Measurements from ENCODE around the gene LUC7L3.

The LUC7L3 gene

GRCh38 chr17:50682441-50682840, 37.0 kb upstream of the LUC7L3 start:
- DNase-seq (ENCODE audit: insufficient read length, low spot score) (no peak), FAIRE-seq (no peak)
- no peak for TF ChIP-seq POLR2A (IDR thresholded peaks at IDR 0.05; ENCODE audit: low read depth, low read length)

- DNase-seq (ENCODE audit: insufficient read length, low spot score) (no peak), FAIRE-seq (no peak)
- no peak for TF ChIP-seq POLR2A (IDR thresholded peaks at IDR 0.05; ENCODE audit: low read depth, low read length)
These were observed 36.5 kb upstream of the LUC7L3 start for GRCh38 chr17:50682938-50683337.

GRCh38 chr17:50683434-50684287, 35.7 kb upstream of the LUC7L3 start:
- FAIRE-seq (no peak), DNase-seq (ENCODE audit: insufficient read length, low spot score) (no peak)
- TF ChIP-seq POLR2A (IDR thresholded peaks at IDR 0.05; ENCODE audit: low read depth, low read length): no peak

GRCh38 chr17:50684288-50684611, 35.2 kb upstream of the LUC7L3 start:
- DNase-seq (ENCODE audit: insufficient read length, low spot score) (no peak), FAIRE-seq (no peak)
- TF ChIP-seq POLR2A (IDR thresholded peaks at IDR 0.05; ENCODE audit: low read depth, low read length): no peak

DNA sequence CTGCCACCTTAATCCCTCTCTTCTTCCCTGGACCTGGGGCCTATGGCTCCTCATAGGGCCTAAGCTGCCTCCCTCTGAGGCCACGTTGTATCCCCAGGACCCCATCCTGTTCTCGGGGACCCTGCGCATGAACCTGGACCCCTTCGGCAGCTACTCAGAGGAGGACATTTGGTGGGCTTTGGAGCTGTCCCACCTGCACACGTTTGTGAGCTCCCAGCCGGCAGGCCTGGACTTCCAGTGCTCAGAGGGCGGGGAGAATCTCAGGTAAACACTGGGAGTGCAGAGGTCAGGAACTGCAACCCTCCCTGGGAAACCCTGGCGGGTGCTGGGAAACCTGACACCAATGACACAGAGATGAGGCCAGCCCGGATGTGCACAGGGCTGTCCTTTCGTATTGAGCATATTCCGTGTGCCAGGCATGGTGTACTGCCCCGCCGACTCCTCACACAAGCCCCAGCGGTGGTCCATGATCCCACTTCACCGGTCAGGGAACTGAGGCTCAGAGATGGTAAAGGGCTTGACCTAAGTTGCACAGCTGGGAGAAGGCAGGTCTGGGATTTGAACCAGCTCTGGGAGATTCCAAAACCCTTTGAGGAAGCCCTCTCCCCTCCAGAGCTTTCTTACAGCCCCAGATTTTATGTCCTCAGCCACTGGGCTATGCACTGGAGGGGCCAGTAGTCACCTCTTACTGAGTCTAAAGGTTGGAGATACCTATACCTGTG, 34.6 kb upstream of the LUC7L3 start:
- DNase-seq (ENCODE audit: insufficient read length, low spot score): no peak
- no peak for TF ChIP-seq POLR2A (IDR thresholded peaks at IDR 0.05; ENCODE audit: low read depth, low read length)
- no peak for FAIRE-seq

GRCh38 chr17:50685334-50685665, 34.1 kb upstream of the LUC7L3 start:
- TF ChIP-seq POLR2A (IDR thresholded peaks at IDR 0.05; ENCODE audit: low read depth, low read length): no peak
- no peak for FAIRE-seq
- DNase-seq (ENCODE audit: insufficient read length, low spot score): no peak

DNA sequence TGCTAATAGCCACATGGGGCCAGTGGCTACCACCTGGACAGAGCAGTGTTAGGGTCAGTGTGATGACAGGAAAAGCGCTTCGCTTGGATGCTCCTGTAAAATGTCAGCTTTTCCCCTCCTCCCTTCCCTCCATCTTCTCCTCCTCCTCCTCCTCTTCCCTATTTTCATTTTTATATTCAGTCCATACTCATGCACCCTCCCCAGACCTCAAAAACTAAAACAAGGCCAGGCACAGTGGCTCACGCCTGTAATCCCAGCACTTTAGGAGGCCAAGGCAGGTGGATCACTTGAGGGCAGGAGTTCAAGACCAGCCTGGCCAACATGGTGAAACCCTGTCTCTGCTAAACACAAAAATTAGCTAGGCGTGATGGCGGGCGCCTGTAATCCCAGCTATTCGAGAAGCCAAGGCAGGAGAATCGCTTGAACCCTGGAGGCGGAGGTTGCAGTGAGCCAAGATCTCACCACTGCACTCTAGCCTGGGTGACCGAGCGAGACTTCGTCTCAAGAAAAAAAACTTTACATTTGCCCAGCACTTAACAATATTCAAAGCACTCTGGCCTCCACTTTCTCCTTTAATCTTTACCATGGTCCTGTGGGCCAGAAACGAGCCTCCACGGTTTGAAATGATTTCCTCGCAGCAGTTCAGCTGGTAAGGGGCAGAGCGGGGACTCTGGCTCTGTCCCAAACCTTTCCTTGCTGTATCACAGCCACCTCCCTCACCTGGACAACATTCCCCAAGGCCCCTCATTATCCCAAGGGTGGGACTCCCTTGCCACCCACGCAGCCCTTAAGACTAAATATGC, 33.5 kb upstream of the LUC7L3 start:
- FAIRE-seq: no peak
- DNase-seq (ENCODE audit: insufficient read length, low spot score): no peak
- no peak for TF ChIP-seq POLR2A (IDR thresholded peaks at IDR 0.05; ENCODE audit: low read depth, low read length)

DNA sequence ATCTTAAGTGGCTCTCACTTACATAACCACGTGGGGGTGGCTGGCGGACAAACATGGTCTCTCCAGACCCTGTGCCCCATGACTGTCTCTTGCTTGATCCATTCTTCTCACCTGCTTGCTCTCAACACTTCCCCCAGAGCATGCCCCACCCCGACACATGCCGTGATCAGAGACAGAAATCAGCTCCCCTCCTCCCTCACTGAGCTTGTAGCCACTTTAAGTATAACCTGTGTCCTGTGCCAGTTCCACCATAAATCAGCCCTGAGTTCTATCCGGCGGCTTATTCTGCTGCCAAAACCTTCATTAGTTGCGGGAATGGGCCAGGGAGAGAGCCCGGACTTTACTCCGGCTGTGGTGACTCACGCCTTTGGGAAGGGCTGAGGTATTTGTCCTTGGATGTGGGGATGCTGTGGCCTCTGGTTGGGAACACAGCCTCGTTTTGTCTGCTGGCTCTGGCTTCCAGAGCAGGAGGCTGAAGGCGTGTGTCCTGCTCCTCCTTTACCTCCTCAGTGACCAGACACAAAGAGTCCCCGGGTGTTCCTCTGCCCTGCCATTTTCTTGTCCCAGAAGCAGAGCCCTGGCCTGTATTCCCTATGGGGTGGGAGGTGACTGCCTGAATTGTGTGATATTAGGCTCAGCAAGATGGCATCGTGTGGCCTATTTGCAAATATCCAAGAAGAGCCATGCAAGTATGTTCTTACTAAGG, 32.8 kb upstream of the LUC7L3 start:
- no peak for TF ChIP-seq POLR2A (IDR thresholded peaks at IDR 0.05; ENCODE audit: low read depth, low read length)
- DNase-seq (ENCODE audit: insufficient read length, low spot score) (peak; percentile 93), FAIRE-seq (peak; percentile 68)

DNA sequence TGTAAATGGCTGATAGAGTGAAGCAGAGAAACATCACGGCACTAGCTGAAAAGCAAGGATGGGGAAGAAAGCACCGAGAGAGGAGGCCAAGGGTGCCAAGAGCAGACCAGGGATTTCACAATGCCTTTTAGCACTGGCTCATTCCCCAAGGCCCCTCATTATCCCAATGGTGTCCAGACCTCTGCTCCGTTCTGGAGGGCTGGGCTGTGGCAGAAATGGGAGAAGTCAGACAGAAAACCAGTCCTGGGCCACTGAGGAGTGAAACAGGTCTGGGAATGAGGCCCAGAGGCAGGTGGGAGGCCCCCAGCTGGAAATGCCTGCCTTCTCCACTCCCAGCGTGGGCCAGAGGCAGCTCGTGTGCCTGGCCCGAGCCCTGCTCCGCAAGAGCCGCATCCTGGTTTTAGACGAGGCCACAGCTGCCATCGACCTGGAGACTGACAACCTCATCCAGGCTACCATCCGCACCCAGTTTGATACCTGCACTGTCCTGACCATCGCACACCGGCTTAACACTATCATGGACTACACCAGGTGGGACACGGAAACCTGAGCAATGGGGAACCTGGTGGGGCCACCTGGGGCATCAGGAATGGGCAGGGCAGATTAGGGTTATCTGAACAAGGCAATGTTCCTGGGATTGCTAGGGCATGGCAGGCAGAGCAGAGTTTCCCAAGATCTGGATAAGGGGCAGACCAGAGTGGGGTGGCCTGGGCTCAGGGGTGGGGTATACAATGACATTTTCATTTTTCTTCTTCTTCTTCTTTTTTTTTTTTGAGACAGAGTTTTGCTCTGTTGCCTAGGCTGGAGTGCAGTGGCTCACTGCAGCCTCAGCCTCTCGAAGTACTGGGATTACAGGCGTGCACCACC, 32.0 kb upstream of the LUC7L3 start:
- no peak for TF ChIP-seq POLR2A (IDR thresholded peaks at IDR 0.05; ENCODE audit: low read depth, low read length)
- DNase-seq (ENCODE audit: insufficient read length, low spot score): no peak
- FAIRE-seq: no peak

- no peak for TF ChIP-seq POLR2A (IDR thresholded peaks at IDR 0.05; ENCODE audit: low read depth, low read length)
- FAIRE-seq: no peak
- DNase-seq (ENCODE audit: insufficient read length, low spot score): no peak
These were observed 31.2 kb upstream of the LUC7L3 start for GRCh38 chr17:50688245-50688644.

DNA sequence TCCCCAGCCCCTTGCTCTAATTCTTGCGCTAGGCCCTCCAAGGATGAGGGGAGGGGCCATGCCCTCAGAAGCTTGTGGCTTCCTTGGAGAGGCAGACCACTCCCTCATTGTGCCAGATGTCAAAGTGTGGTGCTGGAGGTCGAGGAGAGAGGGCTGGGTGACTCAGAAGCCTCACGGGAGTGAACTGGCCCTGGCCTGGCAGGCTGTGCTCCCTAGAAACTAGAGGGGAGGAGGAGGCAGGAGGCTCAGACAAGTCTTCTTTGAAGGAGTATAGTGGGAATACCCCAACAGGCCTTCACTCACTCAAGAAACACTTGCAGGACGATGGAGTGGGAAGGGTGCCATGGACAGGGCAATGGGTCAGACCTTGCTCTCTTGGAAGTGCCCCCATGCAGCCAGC, 30.2 kb upstream of the LUC7L3 start:
- no peak for TF ChIP-seq POLR2A (IDR thresholded peaks at IDR 0.05; ENCODE audit: low read depth, low read length)
- DNase-seq (ENCODE audit: insufficient read length, low spot score) (peak; percentile 68), FAIRE-seq (no peak)

DNA sequence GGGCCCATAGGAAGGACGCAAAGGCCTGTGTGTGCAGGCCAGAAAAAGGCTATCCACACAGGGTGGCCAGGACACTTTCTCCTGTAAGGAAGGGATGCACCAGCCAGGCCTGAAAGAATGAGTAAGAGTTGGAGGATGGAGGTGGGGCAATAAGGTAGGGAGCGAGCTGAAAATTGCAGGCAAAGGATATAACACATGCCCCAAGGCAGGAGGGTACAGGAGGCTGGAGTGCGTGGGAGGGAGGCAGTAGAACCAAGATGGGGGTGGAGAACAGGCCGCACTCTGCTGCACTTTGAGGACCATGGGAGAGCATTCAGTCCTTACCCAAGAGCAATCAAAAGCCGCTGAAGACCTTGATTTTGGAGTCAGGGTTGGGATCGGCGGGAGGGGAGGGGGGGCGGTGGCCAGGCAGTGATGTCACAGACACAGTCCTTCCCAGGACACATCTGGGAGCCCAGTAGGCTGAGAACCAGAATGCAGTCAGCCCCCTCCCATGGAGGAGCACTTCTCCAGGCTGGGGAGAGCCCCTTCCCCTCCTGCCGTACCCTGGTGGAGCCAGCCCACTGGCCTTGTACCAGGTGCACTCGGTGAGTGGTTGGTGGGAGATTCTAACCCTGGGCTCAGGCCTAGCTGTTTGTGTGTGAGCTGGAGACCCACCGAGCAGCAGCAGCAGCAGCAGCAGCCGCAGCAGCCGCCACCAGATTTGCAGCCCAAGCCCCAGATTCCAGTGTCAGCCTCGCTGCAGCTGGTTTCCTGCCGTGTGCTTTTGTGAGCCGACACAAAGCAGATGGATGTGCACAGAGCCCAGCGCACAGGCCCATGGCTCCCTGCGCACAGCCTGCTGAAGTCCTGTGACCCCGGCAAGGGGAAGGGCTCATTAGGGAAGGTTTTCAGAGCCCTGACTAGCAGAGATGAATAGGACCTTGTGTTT, 29.2 kb upstream of the LUC7L3 start:
- no peak for DNase-seq (ENCODE audit: insufficient read length, low spot score)
- no peak for FAIRE-seq
- TF ChIP-seq POLR2A (IDR thresholded peaks at IDR 0.05; ENCODE audit: low read depth, low read length): no peak
